Body of pancreas (tissue), 4 donors: Measurements from ENCODE around the gene RAD51B. TPM values are rescaled to one million over a fixed set of nuclear protein-coding genes. Genes with fewer than 3 reads are reported as not detected.

ENCODE experiments used
- ATAC-seq: fragments of 150-250 bp; one replicate; pipeline ENCODE4 v1.9.1; 2016
- DNase-seq, 4 donors: peaks; one replicate each; pipeline ENCODE4 v3.0.0-alpha.2; 2019
- H3K27ac ChIP-seq, 4 donors: fragments of 200-600 bp; sonication (generic); 1 replicate in 3 of 4; 2 replicates in 1 of 4; pipeline versions ENCODE4 v1.5.1 to v1.6.1; 2016 to 2019; ENCODE audit warnings: mild to moderate bottlenecking in 1 of 4, mixed read lengths in 1 of 4, moderate library complexity in 1 of 4
- H3K27me3 ChIP-seq, 2 donors: fragments of 200-600 bp; sonication (generic); one replicate each; pipeline ENCODE4 v1.6.0; 2016; ENCODE audit warnings: mild to moderate bottlenecking in 1 of 2
- H3K36me3 ChIP-seq, 2 donors: fragments of 200-600 bp; sonication (generic); replicated peaks in 1 of 2; 2 replicates each; pipeline ENCODE4 v1.5.1; 2016; ENCODE audit warnings: low read depth in 2 of 2; ENCODE audit not compliant: insufficient read depth in 1 of 2
- H3K4me1 ChIP-seq: fragments of 200-600 bp; sonication (generic); one replicate; pipeline ENCODE4 v1.6.0; 2016
- H3K4me3 ChIP-seq, 2 donors: fragments of 200-600 bp; sonication (generic); 1 replicate in 1 of 2; 2 replicates in 1 of 2; pipeline ENCODE4 v1.5.1; 2016 to 2019
- H3K9me3 ChIP-seq, 3 donors: fragments of 200-600 bp; sonication (generic); 1 replicate in 2 of 3; 2 replicates in 1 of 3; pipeline ENCODE4 v1.5.1; 2016
- POLR2A ChIP-seq, 3 donors: fragments of 450-650 bp; IDR thresholded peaks; one replicate each; pipeline ENCODE4 v1.6.1; 2016; ENCODE audit warnings: antibody characterized with exemption in 3 of 3, mild to moderate bottlenecking in 2 of 3
- WGBS, 2 donors: methylation state at CpG; one replicate each; pipeline ENCODE4 v1.1.5; 2017; 5-methylcytosine and 5-hydroxymethylcytosine counted together
- intact Hi-C: fragments of 100-400 bp; cut with DNase I; formaldehyde crosslinking; loops from one replicate; pipeline ENCODE4 v1.15.1; 2023
- total RNA-seq, 2 donors: library from RNA; depleted of rRNA; stranded (reverse); fragments of >200 nt; gene quantifications; one replicate each; pipeline ENCODE4 v1.1.0, GENCODE V29; 2016
- TF ChIP-seq, protein P1 (sequence below), 7 experiments: fragments of 450-650 bp in 4 of 7; fragments of 200-600 bp in 3 of 7; sonication (generic) in 3 of 7; IDR thresholded peaks; one replicate each; pipeline ENCODE4 v1.5.1; 2016 to 2019; ENCODE audit warnings: antibody characterized with exemption in 7 of 7

Gene RAD51B
- total RNA-seq, 2 donors from 2014 or later, result 12.2 to 29.6 TPM

- Histone ChIP-seq H3K36me3 (no peaks in the 10 kb centered on the region), H3K9me3 (no peaks in the 10 kb centered on the region), H3K4me1 (peaks cover 14% of the 10 kb centered on the region), H3K27me3 (no peaks in the 10 kb centered on the region), H3K27ac (no peak overlapping the region), H3K4me3 (no peak overlapping the region)
- no peak for DNase-seq
- ATAC-seq, result no peak
- no peak for TF ChIP-seq POLR2A (IDR thresholded peaks at IDR 0.05)
- TF ChIP-seq, protein P1, sequence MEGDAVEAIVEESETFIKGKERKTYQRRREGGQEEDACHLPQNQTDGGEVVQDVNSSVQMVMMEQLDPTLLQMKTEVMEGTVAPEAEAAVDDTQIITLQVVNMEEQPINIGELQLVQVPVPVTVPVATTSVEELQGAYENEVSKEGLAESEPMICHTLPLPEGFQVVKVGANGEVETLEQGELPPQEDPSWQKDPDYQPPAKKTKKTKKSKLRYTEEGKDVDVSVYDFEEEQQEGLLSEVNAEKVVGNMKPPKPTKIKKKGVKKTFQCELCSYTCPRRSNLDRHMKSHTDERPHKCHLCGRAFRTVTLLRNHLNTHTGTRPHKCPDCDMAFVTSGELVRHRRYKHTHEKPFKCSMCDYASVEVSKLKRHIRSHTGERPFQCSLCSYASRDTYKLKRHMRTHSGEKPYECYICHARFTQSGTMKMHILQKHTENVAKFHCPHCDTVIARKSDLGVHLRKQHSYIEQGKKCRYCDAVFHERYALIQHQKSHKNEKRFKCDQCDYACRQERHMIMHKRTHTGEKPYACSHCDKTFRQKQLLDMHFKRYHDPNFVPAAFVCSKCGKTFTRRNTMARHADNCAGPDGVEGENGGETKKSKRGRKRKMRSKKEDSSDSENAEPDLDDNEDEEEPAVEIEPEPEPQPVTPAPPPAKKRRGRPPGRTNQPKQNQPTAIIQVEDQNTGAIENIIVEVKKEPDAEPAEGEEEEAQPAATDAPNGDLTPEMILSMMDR (IDR thresholded peaks at IDR 0.05), result no peak
- 77 to 82% methylated on average over 2 of the region's 2 CpGs for WGBS, 2 donors
- intact Hi-C loops, result no loop called here
Observed at GRCh38 chr14:68557648-68558047, 738.1 kb downstream of the RAD51B start.

DNA sequence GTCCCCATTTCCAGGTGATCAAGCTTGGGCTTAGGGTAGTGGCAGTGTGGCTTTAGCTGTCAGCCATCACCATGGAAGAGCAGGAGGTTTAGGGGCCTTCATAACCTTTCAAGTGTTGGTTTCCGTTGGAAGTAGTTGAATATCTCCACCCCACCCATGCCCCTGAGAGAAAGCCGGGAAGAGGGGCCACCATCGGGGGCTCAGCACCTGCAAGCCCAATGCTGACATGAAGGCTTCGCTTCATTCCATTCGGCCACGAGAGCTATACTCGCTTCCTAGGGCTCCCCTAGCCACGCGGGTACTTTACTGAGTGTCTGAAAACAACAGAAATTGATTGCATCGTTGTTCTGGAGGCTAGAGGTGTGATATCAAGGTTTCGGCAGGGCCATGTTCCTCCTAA is 738.5 kb downstream of the RAD51B start:
- no peaks in the 10 kb centered on the region for H3K9me3 ChIP-seq
- no peak overlapping the region for H3K27ac ChIP-seq
- intact Hi-C loops, result no loop called here
- H3K4me3 ChIP-seq, result no peak overlapping the region
- DNase-seq, result no peak
- TF ChIP-seq, protein P1 (IDR thresholded peaks at IDR 0.05), result no peak
- H3K27me3 ChIP-seq, result no peaks in the 10 kb centered on the region
- no peak for ATAC-seq
- H3K4me1 ChIP-seq, result peaks cover 19% of the 10 kb centered on the region
- H3K36me3 ChIP-seq, result no peaks in the 10 kb centered on the region
- WGBS, 2 donors, result 89 to 98% methylated on average over 8 to 11 of the region's 11 CpGs

GRCh38 chr14:68559949-68560348 is 740.4 kb downstream of the RAD51B start:
- Histone ChIP-seq H3K27ac (no peak overlapping the region), H3K9me3 (no peaks in the 10 kb centered on the region), H3K4me1 (peaks cover 30% of the 10 kb centered on the region), H3K36me3 (no peaks in the 10 kb centered on the region), H3K4me3 (no peak overlapping the region), H3K27me3 (no peaks in the 10 kb centered on the region)
- no peak for TF ChIP-seq POLR2A (IDR thresholded peaks at IDR 0.05)
- TF ChIP-seq, protein P1 (IDR thresholded peaks at IDR 0.05), result no peak
- ATAC-seq (no peak), DNase-seq (no peak)
- WGBS, 2 donors, result 88 to 89% methylated on average over 5 of the region's 5 CpGs
- intact Hi-C loops, result no loop called here

DNA sequence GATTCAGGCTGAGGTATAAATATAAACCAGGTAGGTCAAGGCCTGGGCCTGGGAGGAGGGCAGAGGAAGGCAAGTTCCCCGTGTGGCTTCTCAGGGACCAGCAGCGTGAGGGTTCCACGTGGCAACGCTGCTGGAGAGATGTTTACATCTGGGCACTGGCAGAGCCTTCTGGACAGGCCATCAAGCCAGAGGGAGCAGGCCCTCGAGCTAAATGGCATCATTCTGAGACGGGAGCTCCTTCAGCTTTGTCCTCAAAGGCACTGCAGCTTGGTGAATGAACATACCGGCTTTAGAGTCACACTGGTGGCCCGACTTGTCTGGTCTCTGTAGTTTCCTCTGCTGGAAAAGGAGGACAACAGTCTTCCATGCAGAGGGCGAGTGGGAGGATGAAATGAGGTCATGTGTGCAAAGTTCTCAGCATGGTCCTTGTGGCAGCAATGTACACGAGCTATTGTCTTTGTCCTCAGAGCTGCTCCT is 742.0 kb downstream of the RAD51B start:
- 86 to 91% methylated on average over 10 of the region's 10 CpGs for WGBS, 2 donors
- H3K4me1 ChIP-seq, result peaks cover 47% of the 10 kb centered on the region

GRCh38 chr14:68562911-68563250 is 743.3 kb downstream of the RAD51B start:
- Histone ChIP-seq H3K27me3 (no peaks in the 10 kb centered on the region), H3K27ac (peak overlapping the region; percentile 77 to 99 (median 83)), H3K36me3 (no peaks in the 10 kb centered on the region), H3K9me3 (no peaks in the 10 kb centered on the region), H3K4me3 (no peak overlapping the region), H3K4me1 (peaks cover 60% of the 10 kb centered on the region)
- DNase-seq (no peak), ATAC-seq (no peak)
- TF ChIP-seq, protein P1 (IDR thresholded peaks at IDR 0.05), result no peak
- no peak for TF ChIP-seq POLR2A (IDR thresholded peaks at IDR 0.05)
- WGBS, 2 donors, result 91% methylated on average over 9 of the region's 9 CpGs
- intact Hi-C loops, result no loop called here

More for the DNA sequence above, 742.0 kb downstream of the RAD51B start:
- H3K27ac ChIP-seq, result no peak overlapping the region
- ATAC-seq, result no peak
- no peaks in the 10 kb centered on the region for H3K9me3 ChIP-seq
- DNase-seq, result peak in 1 of 4 donors; percentile 5
- no peaks in the 10 kb centered on the region for H3K27me3 ChIP-seq
- H3K4me3 ChIP-seq, result no peak overlapping the region
- intact Hi-C loops, result no loop called here
- H3K36me3 ChIP-seq, result no peaks in the 10 kb centered on the region
- TF ChIP-seq, protein P1 (IDR thresholded peaks at IDR 0.05), result no peak
- TF ChIP-seq POLR2A (IDR thresholded peaks at IDR 0.05), result no peak
